Psoas muscle (tissue), 8 donors: ENCODE results near the gene MMP13. TPM values are rescaled to one million over a fixed set of nuclear protein-coding genes. Genes with fewer than 3 reads are reported as not detected.

Experiments used
- ATAC-seq, 4 donors: fragments of 200-7000 bp; cut with Tn5 transposase; one replicate each; pipeline ENCODE4 v1.9.1; 2020; ENCODE audit warnings: moderate library complexity in 3 of 4, mild to moderate bottlenecking in 2 of 4
- DNase-seq, 2 donors: peaks; one replicate each; pipeline ENCODE4 v3.0.0-alpha.2; 2020
- H3K27ac ChIP-seq: fragments of 200-600 bp; one replicate; pipeline ENCODE4 v1.8.0; 2022
- H3K27me3 ChIP-seq, 3 donors: fragments of 200-600 bp in 1 of 3; one replicate each; pipeline versions ENCODE4 v1.6.1 to v1.8.0; 2013 to 2022; ENCODE audit warnings: low read length in 2 of 3, mild to moderate bottlenecking in 2 of 3, moderate library complexity in 1 of 3; ENCODE audit not compliant: insufficient read depth in 3 of 3
- H3K36me3 ChIP-seq, 2 donors: fragments of 200-600 bp in 1 of 2; one replicate each; pipeline versions ENCODE4 v1.6.1 to v1.8.0; 2013 to 2022; ENCODE audit warnings: low read depth in 1 of 2, mild to moderate bottlenecking in 1 of 2, moderate library complexity in 1 of 2; ENCODE audit not compliant: insufficient read depth in 1 of 2
- H3K4me1 ChIP-seq: fragments of 200-600 bp; one replicate; pipeline ENCODE4 v1.8.0; 2022
- H3K4me3 ChIP-seq: fragments of 200-600 bp; one replicate; pipeline ENCODE4 v1.8.0; 2022; ENCODE audit warnings: mild to moderate bottlenecking
- H3K9me3 ChIP-seq: fragments of 200-600 bp; one replicate; pipeline ENCODE4 v1.8.0; 2022
- CTCF ChIP-seq: fragments of 200-600 bp; IDR thresholded peaks from one replicate; pipeline ENCODE4 v1.8.0; 2022; ENCODE audit warnings: antibody characterized with exemption
- WGBS, 3 donors: extraction: QIAGEN DNeasy Blood & Tissue Kit; methylation state at CpG; one replicate each; pipeline versions ENCODE4 v1.1.6 to v1.1.7; 2013; 5-methylcytosine and 5-hydroxymethylcytosine counted together
- intact Hi-C, 2 donors: fragments of 100-400 bp; cut with DNase I; formaldehyde crosslinking; loops; one replicate each; pipeline versions ENCODE4 v1.11.0 to v1.14.2; 2022
- polyA plus RNA-seq, 3 donors: library from polyadenylated mRNA; stranded (reverse); fragments of 200-250 nt; gene quantifications; one replicate each; pipeline ENCODE4 v1.2.3, GENCODE V29; 2013
- total RNA-seq, 4 donors: library from RNA; stranded (reverse); fragmentation: NEBNext Ultra II Directional in 2 of 4; extraction: Animal tissue kit (Norgen Biotek cat#: 25700) in 2 of 4; gene quantifications; one replicate each; pipeline versions ENCODE4 v1.2.1 to v1.2.4, GENCODE V29; 2021 to 2023
- donor health status: healthy with polysubstance abuse.
- donor health status: DM: no; HTN: no; CAD: no; lungs with moderate emphysema.
- donor health status: Bipolar disorder and iron deficiency.
- donor health status: healthy.
- donor health status: DM: yes; HTN: yes; CAD: no.
- donor health status: DM: no; HTN: no; CAD: no.
- donor health status: DM: no; HTN: no; CAD: no.
- donor health status: DM: yes; HTN: yes; CAD: no.

MMP13 gene
- total and polyA plus RNA-seq, 7 donors: not detected

- intact Hi-C loops: no loop called here
- no peak overlapping the region for H3K4me3 ChIP-seq
- no peaks in the 10 kb centered on the region for H3K4me1 ChIP-seq
- no peak for TF ChIP-seq CTCF
- DNase-seq (no peak), ATAC-seq (no peak)
- no peak overlapping the region for H3K27ac ChIP-seq
- H3K36me3 ChIP-seq: no peaks in the 10 kb centered on the region
- no peaks in the 10 kb centered on the region for H3K9me3 ChIP-seq
- 81 to 86% (median 85%) methylated on average over 4 of the region's 4 CpGs for WGBS, 3 donors
- no peaks in the 10 kb centered on the region for H3K27me3 ChIP-seq
These were observed 27.3 kb downstream of the MMP13 start for GRCh38 chr11:102928247-102928646.

- Histone ChIP-seq H3K4me3 (no peak overlapping the region), H3K27ac (no peak overlapping the region), H3K4me1 (no peaks in the 10 kb centered on the region), H3K36me3 (no peaks in the 10 kb centered on the region), H3K27me3 (no peaks in the 10 kb centered on the region), H3K9me3 (no peaks in the 10 kb centered on the region)
- ATAC-seq (peak in 1 of 4 donors; percentile 38), DNase-seq (no peak)
- no peak for TF ChIP-seq CTCF
- intact Hi-C loops: no loop called here
These were observed 27.9 kb downstream of the MMP13 start for GRCh38 chr11:102927624-102927990.

DNA sequence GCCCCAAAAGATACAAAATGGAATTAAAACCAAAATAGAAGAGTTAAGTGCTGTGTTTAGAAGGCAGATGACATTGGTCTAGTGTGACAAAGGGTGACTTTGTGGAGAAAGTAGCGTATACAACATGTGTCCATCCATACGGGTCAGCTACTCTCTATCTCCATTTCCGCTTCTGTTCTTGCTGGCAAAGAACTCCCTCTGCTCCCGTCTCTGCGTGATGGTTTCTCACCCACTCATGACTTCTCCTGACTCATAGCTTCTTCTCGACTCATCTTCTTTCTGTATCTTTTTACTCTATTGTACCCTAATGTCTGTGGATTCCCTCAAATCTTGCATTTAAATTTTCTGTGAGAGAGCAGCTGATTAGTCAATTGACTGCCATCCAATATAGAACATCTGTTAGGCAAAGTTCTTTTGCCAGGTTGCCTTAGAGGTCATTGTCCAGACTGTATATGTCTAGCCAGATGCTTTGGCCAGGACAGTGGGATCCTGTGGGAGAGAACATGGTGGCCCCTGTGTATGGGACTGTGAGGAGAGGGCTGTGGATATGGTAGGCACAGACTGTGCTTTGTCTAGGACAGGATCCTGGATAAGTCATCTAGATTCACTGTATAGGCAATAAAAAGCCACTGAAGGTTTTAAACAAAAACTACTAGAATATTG lies 28.4 kb downstream of the MMP13 start:
- no peaks in the 10 kb centered on the region for H3K4me1 ChIP-seq
- no peak overlapping the region for H3K27ac ChIP-seq
- no peaks in the 10 kb centered on the region for H3K9me3 ChIP-seq
- no peak for TF ChIP-seq CTCF
- ATAC-seq: no peak
- intact Hi-C loops: no loop called here
- H3K27me3 ChIP-seq: no peaks in the 10 kb centered on the region
- 58 to 82% (median 61%) methylated on average over 6 of the region's 6 CpGs for WGBS, 3 donors
- no peak overlapping the region for H3K4me3 ChIP-seq
- no peak for DNase-seq
- H3K36me3 ChIP-seq: no peaks in the 10 kb centered on the region

DNA sequence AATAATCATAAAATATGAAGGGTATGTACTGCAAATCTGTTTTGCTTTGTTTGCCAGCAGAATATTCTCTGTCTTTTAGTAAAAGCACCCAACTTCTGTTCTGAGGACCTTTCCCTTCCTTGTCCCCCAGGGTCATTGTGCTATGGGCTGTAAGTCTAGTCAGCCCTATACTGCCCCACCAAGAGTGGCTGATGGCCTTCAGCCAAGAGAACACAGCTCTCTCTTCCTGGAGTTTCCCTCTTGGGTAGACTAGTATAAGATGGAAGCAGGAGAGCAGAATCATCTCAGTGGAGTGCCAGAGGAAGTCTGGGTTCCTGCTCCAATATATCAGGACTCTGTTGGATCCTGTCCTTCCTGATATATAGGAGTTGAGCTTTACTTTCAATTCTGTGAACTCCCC lies 29.0 kb downstream of the MMP13 start:
- no peak for TF ChIP-seq CTCF
- intact Hi-C loops: no loop called here
- DNase-seq: no peak
- no peak for ATAC-seq
- Histone ChIP-seq H3K4me1 (no peaks in the 10 kb centered on the region), H3K4me3 (no peak overlapping the region), H3K9me3 (no peaks in the 10 kb centered on the region), H3K36me3 (no peaks in the 10 kb centered on the region), H3K27me3 (no peaks in the 10 kb centered on the region), H3K27ac (no peak overlapping the region)

- TF ChIP-seq CTCF: no peak
- ATAC-seq (no peak), DNase-seq (no peak)
- H3K4me3 ChIP-seq: no peak overlapping the region
- H3K27ac ChIP-seq: no peak overlapping the region
- H3K27me3 ChIP-seq: no peaks in the 10 kb centered on the region
- WGBS, 3 donors: 92 to 97% (median 93%) methylated on average over 3 of the region's 3 CpGs
- H3K9me3 ChIP-seq: no peaks in the 10 kb centered on the region
- H3K4me1 ChIP-seq: no peaks in the 10 kb centered on the region
- intact Hi-C loops: no loop called here
- H3K36me3 ChIP-seq: no peaks in the 10 kb centered on the region
These were observed 29.5 kb downstream of the MMP13 start for GRCh38 chr11:102925988-102926387.
